Psoas muscle (tissue), 8 donors: ENCODE data around the gene SRP19. TPM values are rescaled to one million over a fixed set of nuclear protein-coding genes. Genes with fewer than 3 reads are reported as not detected.
A peak's percentile ranks its signal among the peaks of the same experiment; 100 is the strongest.
"Not testable (repeated sequence)": the region's sequence is repeated elsewhere in the genome, so short reads cannot be mapped to it uniquely, and the experiment has no call there.

Experiments used
- ATAC-seq, 4 donors: fragments of 200-7000 bp; cut with Tn5 transposase; one replicate each; pipeline ENCODE4 v1.9.1; 2020; ENCODE audit warnings: moderate library complexity in 3 of 4, mild to moderate bottlenecking in 2 of 4
- DNase-seq, 2 donors: peaks; one replicate each; pipeline ENCODE4 v3.0.0-alpha.2; 2020
- H3K27ac ChIP-seq: fragments of 200-600 bp; one replicate; pipeline ENCODE4 v1.8.0; 2022
- H3K27me3 ChIP-seq, 3 donors: fragments of 200-600 bp in 1 of 3; one replicate each; pipeline versions ENCODE4 v1.6.1 to v1.8.0; 2013 to 2022; ENCODE audit warnings: low read length in 2 of 3, mild to moderate bottlenecking in 2 of 3, moderate library complexity in 1 of 3; ENCODE audit not compliant: insufficient read depth in 3 of 3
- H3K36me3 ChIP-seq, 2 donors: fragments of 200-600 bp in 1 of 2; one replicate each; pipeline versions ENCODE4 v1.6.1 to v1.8.0; 2013 to 2022; ENCODE audit warnings: low read depth in 1 of 2, mild to moderate bottlenecking in 1 of 2, moderate library complexity in 1 of 2; ENCODE audit not compliant: insufficient read depth in 1 of 2
- H3K4me1 ChIP-seq: fragments of 200-600 bp; one replicate; pipeline ENCODE4 v1.8.0; 2022
- H3K4me3 ChIP-seq: fragments of 200-600 bp; one replicate; pipeline ENCODE4 v1.8.0; 2022; ENCODE audit warnings: mild to moderate bottlenecking
- H3K9me3 ChIP-seq: fragments of 200-600 bp; one replicate; pipeline ENCODE4 v1.8.0; 2022
- WGBS, 3 donors: extraction: QIAGEN DNeasy Blood & Tissue Kit; methylation state at CpG; one replicate each; pipeline versions ENCODE4 v1.1.6 to v1.1.7; 2013; 5-methylcytosine and 5-hydroxymethylcytosine counted together
- intact Hi-C, 2 donors: fragments of 100-400 bp; cut with DNase I; formaldehyde crosslinking; loops; one replicate each; pipeline versions ENCODE4 v1.11.0 to v1.14.2; 2022
- polyA plus RNA-seq, 3 donors: library from polyadenylated mRNA; stranded (reverse); fragments of 200-250 nt; gene quantifications; one replicate each; pipeline ENCODE4 v1.2.3, GENCODE V29; 2013
- total RNA-seq, 4 donors: library from RNA; stranded (reverse); fragmentation: NEBNext Ultra II Directional in 2 of 4; extraction: Animal tissue kit (Norgen Biotek cat#: 25700) in 2 of 4; gene quantifications; one replicate each; pipeline versions ENCODE4 v1.2.1 to v1.2.4, GENCODE V29; 2021 to 2023
- TF ChIP-seq, protein P1 (sequence below): fragments of 200-600 bp; IDR thresholded peaks from one replicate; pipeline ENCODE4 v1.8.0; 2022; ENCODE audit warnings: antibody characterized with exemption
- donor health status: healthy with polysubstance abuse.
- donor health status: DM: no; HTN: no; CAD: no; lungs with moderate emphysema.
- donor health status: Bipolar disorder and iron deficiency.
- donor health status: healthy.
- donor health status: DM: yes; HTN: yes; CAD: no.
- donor health status: DM: no; HTN: no; CAD: no.
- donor health status: DM: no; HTN: no; CAD: no.
- donor health status: DM: yes; HTN: yes; CAD: no.

Gene SRP19
- total and polyA plus RNA-seq, 7 donors, result 32.9 to 98.1 (median 44.5) TPM

DNA sequence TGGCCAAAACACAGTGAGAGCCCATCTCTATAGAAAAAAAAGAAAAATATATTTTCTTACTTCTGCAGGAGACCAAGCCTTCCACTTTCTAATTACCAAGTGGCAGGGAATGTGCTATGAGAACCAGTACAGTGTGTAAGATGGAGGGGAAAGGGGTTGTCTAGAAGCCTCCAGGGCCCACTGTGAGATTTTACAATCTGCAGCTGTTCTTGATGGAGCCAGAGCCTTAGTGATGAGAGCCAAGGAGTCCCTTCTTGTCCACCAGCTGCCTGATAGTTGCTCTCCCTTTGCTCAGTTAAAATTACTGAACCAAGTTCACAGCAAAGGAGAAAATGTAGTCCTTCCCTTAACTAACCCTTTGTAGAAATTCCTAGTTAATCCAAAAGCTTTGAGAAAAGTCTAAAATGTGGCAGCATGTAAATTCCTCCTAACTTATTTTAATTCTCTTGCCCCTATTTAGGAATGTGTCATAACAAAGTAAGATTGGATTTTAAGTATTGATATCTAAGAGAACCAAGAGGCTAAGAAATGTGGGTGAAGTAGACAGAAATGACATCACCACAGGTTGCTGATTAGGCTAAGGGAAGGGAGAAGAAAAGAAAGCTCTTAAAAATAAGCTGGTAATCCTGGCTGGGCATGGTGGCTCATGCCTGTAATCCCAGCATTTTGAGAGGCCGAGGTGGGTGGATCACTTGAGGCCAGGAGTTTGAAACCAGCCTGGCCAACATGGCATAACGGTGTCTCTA, 19.3 kb downstream of the SRP19 start:
- peak overlapping the region; percentile 36 for H3K27ac ChIP-seq
- no peaks in the 10 kb centered on the region for H3K27me3 ChIP-seq
- H3K4me1 ChIP-seq, result peaks cover 4% of the 10 kb centered on the region
- no peaks in the 10 kb centered on the region for H3K9me3 ChIP-seq
- TF ChIP-seq, protein P1, sequence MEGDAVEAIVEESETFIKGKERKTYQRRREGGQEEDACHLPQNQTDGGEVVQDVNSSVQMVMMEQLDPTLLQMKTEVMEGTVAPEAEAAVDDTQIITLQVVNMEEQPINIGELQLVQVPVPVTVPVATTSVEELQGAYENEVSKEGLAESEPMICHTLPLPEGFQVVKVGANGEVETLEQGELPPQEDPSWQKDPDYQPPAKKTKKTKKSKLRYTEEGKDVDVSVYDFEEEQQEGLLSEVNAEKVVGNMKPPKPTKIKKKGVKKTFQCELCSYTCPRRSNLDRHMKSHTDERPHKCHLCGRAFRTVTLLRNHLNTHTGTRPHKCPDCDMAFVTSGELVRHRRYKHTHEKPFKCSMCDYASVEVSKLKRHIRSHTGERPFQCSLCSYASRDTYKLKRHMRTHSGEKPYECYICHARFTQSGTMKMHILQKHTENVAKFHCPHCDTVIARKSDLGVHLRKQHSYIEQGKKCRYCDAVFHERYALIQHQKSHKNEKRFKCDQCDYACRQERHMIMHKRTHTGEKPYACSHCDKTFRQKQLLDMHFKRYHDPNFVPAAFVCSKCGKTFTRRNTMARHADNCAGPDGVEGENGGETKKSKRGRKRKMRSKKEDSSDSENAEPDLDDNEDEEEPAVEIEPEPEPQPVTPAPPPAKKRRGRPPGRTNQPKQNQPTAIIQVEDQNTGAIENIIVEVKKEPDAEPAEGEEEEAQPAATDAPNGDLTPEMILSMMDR, result no peak
- peaks cover 23 to 95% of the 10 kb centered on the region in 2 donors for H3K36me3 ChIP-seq
- WGBS, 3 donors, result 51 to 67% (median 54%) methylated on average over 2 of the region's 2 CpGs
- ATAC-seq (peak; percentile 30 to 50 (median 42)), DNase-seq (no peak)
- H3K4me3 ChIP-seq, result no peak overlapping the region
- intact Hi-C loops, result no loop called here

- ATAC-seq, result no peak
- H3K27ac ChIP-seq, result no peak overlapping the region
- 88 to 96% (median 93%) methylated on average over 2 of the region's 2 CpGs for WGBS, 3 donors
- intact Hi-C loops, result no loop called here
- H3K36me3 ChIP-seq, result peaks cover 32 to 93% of the 10 kb centered on the region in 2 donors
- no peak for DNase-seq
- H3K4me3 ChIP-seq, result no peak overlapping the region
- H3K4me1 ChIP-seq, result peaks cover 4% of the 10 kb centered on the region
- H3K27me3 ChIP-seq, result no peaks in the 10 kb centered on the region
- TF ChIP-seq, protein P1, result no peak
- no peaks in the 10 kb centered on the region for H3K9me3 ChIP-seq
These were observed 22.1 kb downstream of the SRP19 start for GRCh38 chr5:112883192-112883591.

GRCh38 chr5:112885001-112885400, 23.9 kb downstream of the SRP19 start:
- Histone ChIP-seq H3K27me3 (no peaks in the 10 kb centered on the region), H3K27ac (no peak overlapping the region), H3K36me3 (peaks cover 29 to 90% of the 10 kb centered on the region in 2 donors), H3K9me3 (no peaks in the 10 kb centered on the region), H3K4me1 (peaks cover 3% of the 10 kb centered on the region), H3K4me3 (no peak overlapping the region)
- WGBS, 3 donors, result 47 to 85% (median 67%) methylated on average over 3 of the region's 3 CpGs
- intact Hi-C loops, result no loop called here
- no peak for DNase-seq
- no peak for ATAC-seq
- TF ChIP-seq, protein P1, result no peak

DNA sequence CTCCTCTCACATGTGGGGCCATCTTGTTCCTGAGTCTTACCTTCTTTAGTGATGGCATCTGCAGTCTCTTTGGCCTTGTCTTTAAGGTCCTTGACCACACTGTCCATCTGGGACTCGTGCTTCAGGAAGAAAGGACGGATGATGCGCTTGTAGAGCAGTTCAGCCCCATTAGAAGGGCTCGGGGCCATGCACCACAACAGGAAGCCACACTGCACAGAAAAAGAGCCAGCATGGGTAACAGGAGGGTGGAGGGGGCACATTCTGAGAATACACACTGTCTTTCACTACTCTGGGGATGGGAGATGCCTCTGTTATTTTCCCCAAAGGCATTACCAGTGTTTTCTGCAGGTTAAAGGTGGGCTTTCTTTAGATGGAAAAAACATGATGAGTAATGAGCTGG, 25.9 kb downstream of the SRP19 start:
- peaks cover 3% of the 10 kb centered on the region for H3K4me1 ChIP-seq
- no peak for ATAC-seq
- H3K27me3 ChIP-seq, result no peaks in the 10 kb centered on the region
- WGBS, 3 donors, result 89 to 99% (median 95%) methylated on average over 4 of the region's 4 CpGs
- TF ChIP-seq, protein P1, result no peak
- intact Hi-C loops, result no loop called here
- H3K36me3 ChIP-seq, result peaks cover 28 to 84% of the 10 kb centered on the region in 2 donors
- no peak for DNase-seq
- H3K9me3 ChIP-seq, result no peaks in the 10 kb centered on the region
- H3K4me3 ChIP-seq, result no peak overlapping the region
- no peak overlapping the region for H3K27ac ChIP-seq

DNA sequence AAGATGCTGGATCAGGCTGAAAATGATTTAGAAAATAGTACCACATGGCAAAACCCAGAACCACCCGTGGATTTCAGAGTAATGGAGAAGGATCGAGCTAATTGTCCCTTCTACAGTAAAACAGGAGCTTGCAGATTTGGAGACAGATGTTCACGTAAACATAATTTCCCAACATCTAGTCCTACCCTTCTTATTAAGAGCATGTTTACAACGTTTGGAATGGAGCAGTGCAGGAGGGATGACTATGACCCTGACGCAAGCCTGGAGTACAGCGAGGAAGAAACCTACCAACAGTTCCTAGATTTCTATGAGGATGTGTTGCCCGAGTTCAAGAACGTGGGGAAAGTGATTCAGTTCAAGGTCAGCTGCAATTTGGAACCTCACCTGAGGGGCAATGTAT, 31.0 kb downstream of the SRP19 start:
- H3K4me3 ChIP-seq, H3K9me3 ChIP-seq, DNase-seq, intact Hi-C loops, H3K27ac ChIP-seq, ATAC-seq, H3K27me3 ChIP-seq: not testable (repeated sequence)
- 87 to 92% (median 90%) methylated on average over 8 of the region's 8 CpGs for WGBS, 3 donors
- H3K36me3 ChIP-seq, result peaks cover 5 to 51% of the 10 kb centered on the region in 2 donors
- H3K4me1 ChIP-seq, result peaks cover 19% of the 10 kb centered on the region
